Measurements from ENCODE around the gene TIMM50.

TIMM50 gene

GRCh38 chr19:39500543-39500942 lies 19.9 kb downstream of the TIMM50 start:
- DNase-seq (ENCODE audit: low spot score) = no peak

- DNase-seq (ENCODE audit: low spot score) = no peak
These were observed 20.7 kb downstream of the TIMM50 start for GRCh38 chr19:39501340-39501739.

GRCh38 chr19:39502640-39503417 lies 22.2 kb downstream of the TIMM50 start:
- DNase-seq (ENCODE audit: low spot score) = peak; percentile 86

GRCh38 chr19:39506598-39506943 lies 25.9 kb downstream of the TIMM50 start:
- DNase-seq (ENCODE audit: low spot score) = no peak

GRCh38 chr19:39506944-39507714 lies 26.5 kb downstream of the TIMM50 start:
- peak; percentile 74 for DNase-seq (ENCODE audit: low spot score)

- DNase-seq (ENCODE audit: low spot score) = no peak
These were observed 27.2 kb downstream of the TIMM50 start for GRCh38 chr19:39507715-39508364.

- no peak for DNase-seq (ENCODE audit: low spot score)
These were observed 28.0 kb downstream of the TIMM50 start for GRCh38 chr19:39508629-39509028.

- no peak for DNase-seq (ENCODE audit: low spot score)
These were observed 28.6 kb downstream of the TIMM50 start for GRCh38 chr19:39509233-39509632.

GRCh38 chr19:39512988-39513387 lies 32.4 kb downstream of the TIMM50 start:
- DNase-seq (ENCODE audit: low spot score) = no peak

GRCh38 chr19:39514840-39515550 lies 34.4 kb downstream of the TIMM50 start, which contains the start of gene SELENOV:
TSS of gene SELENOV (plus strand) at chr19:39515139. CDS start at chr19:39515213, 74 bp downstream.
- DNase-seq (ENCODE audit: low spot score) = no peak

- DNase-seq (ENCODE audit: low spot score) = no peak
These were observed 35.0 kb downstream of the TIMM50 start for GRCh38 chr19:39515551-39516191.

- no peak for DNase-seq (ENCODE audit: low spot score)
These were observed 35.6 kb downstream of the TIMM50 start for GRCh38 chr19:39516270-39516669.

GRCh38 chr19:39517432-39517831 lies 36.8 kb downstream of the TIMM50 start:
- DNase-seq (ENCODE audit: low spot score) = no peak

- no peak for DNase-seq (ENCODE audit: low spot score)
These were observed 37.8 kb downstream of the TIMM50 start for GRCh38 chr19:39518458-39518857.

- no peak for DNase-seq (ENCODE audit: low spot score)
These were observed 38.3 kb downstream of the TIMM50 start for GRCh38 chr19:39518975-39519374.

- no peak for DNase-seq (ENCODE audit: low spot score)
These were observed 40.2 kb downstream of the TIMM50 start for GRCh38 chr19:39520541-39521484.

- no peak for DNase-seq (ENCODE audit: low spot score)
These were observed 43.9 kb downstream of the TIMM50 start for GRCh38 chr19:39524495-39524894.

- DNase-seq (ENCODE audit: low spot score) = no peak
These were observed 44.6 kb downstream of the TIMM50 start for GRCh38 chr19:39525205-39525604.

GRCh38 chr19:39531834-39532232 lies 51.2 kb downstream of the TIMM50 start:
- no peak for DNase-seq (ENCODE audit: low spot score)

GRCh38 chr19:39532233-39533002 lies 51.8 kb downstream of the TIMM50 start, which contains the start of gene EID2B:
TSS of gene EID2B (minus strand) at chr19:39532852. CDS start at chr19:39532802, 50 bp downstream.
- DNase-seq (ENCODE audit: low spot score) = peak; percentile 99

All from AG08395 (cell line).